ENCODE data around the gene ARL2BP. TPM values are rescaled to one million over a fixed set of nuclear protein-coding genes. Genes with fewer than 3 reads are reported as not detected.
A peak's percentile ranks its signal among the peaks of the same experiment; 100 is the strongest.

Gene ARL2BP
- total RNA-seq, 4 donors from 2014 or later = 48.8 to 67.3 (median 65.0) TPM

DNA sequence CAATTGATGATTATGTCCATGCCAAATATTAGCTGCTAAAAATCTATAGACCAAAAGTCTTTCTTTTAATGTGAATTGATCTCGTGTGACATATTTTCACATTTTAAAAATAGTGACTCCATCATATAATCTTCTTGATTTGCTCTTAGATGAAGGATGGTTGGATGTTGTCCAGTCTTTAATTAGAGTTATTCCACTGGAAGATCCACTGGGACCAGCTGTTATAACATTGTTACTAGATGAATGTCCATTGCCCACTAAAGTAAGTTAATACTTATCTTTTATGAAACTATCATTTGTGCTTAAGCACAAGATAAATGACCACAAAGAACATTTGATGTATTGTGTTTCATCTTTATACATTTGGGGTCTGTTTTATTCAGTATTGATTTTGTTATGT is 36.1 kb upstream of the ARL2BP start:
- DNase-seq (ENCODE audit: low spot score) = no peak
- ATAC-seq (ENCODE audit: low FRiP score) = no peak
- no peak for TF ChIP-seq CTCF (IDR thresholded peaks at IDR 0.05)

- ATAC-seq (ENCODE audit: low FRiP score) = no peak
- DNase-seq (ENCODE audit: low spot score) = no peak
- TF ChIP-seq CTCF (IDR thresholded peaks at IDR 0.05) = no peak
Observed at GRCh38 chr16:57209780-57210179, 35.3 kb upstream of the ARL2BP start.

DNA sequence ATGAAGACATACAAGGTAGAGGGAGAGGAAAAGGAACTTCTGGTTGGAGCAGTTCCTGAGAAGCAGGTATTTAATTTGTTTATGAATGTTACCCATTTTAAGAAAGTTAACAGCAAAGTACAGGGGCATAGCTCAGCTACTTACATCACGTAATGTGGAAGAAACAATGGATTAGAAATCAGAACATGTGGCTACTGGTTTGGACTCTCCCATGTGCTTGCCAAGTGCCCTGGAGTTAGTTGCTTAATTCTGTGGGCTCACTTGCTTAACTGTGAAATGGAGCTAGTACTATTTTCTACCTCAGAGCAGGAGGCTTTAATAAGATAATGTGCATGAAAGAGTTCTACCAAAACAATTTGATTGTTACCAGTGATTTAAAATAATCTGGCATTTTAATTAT is 31.6 kb upstream of the ARL2BP start:
- no peak for TF ChIP-seq CTCF (IDR thresholded peaks at IDR 0.05)
- DNase-seq (ENCODE audit: low spot score) (no peak), ATAC-seq (ENCODE audit: low FRiP score) (no peak)

DNA sequence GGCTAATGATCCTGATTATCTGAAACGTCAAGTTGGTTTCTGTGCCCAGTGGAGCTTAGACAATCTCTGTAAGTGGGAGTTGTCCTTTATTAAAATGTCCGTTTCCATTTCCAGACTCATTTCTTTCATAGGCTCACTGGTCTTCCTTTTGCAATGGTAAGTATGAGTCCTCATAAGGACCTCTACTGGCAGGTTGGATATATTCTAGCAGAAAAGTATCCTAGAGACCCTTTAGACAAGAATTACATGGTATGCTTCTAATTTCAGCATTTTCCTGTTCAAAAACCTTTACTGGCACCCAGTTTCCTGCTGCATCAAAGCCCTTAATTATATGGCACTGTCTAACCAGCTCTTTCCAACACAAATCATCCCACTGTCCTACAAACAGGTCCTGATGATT is 28.1 kb upstream of the ARL2BP start:
- ATAC-seq (ENCODE audit: low FRiP score) (no peak), DNase-seq (ENCODE audit: low spot score) (no peak)
- TF ChIP-seq CTCF (IDR thresholded peaks at IDR 0.05) = no peak

GRCh38 chr16:57223057-57223456 is 22.0 kb upstream of the ARL2BP start:
- DNase-seq (ENCODE audit: low spot score) (no peak), ATAC-seq (ENCODE audit: low FRiP score) (no peak)
- TF ChIP-seq CTCF (IDR thresholded peaks at IDR 0.05) = no peak

DNA sequence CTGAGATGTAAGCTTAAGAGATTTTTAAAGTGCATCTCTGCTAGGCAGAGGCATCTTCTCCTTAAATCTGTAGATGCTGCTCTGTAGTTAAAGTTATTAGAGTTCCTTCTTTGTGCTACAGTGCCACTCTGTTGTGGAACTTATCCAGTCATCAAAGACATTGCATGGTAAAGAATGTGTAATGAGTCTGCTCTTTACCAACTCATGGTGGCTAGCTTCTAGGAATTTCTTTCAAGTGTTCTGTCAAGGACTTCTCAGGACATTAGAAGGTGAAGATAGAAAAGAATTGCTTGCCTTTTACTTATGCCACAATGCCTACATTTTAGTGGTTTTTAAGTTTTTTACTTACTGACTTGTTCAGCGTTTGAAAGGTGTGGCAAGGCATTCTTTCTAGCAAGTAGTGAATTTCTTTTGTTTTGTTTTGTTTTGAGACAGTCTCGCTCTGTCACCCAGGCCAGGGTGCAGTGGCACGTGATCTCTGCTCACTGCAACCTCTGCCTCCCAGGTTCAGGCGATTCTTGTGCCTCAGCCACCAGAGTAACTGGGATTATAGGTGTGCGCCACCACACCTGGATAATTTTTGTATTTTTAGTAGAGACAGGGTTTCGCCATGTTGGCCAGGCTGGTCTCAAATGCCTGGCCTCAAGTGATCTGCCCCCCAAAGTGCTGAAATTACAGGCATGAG is 20.3 kb upstream of the ARL2BP start:
- DNase-seq (ENCODE audit: low spot score) (no peak), ATAC-seq (ENCODE audit: low FRiP score) (no peak)
- TF ChIP-seq CTCF (IDR thresholded peaks at IDR 0.05) = no peak

DNA sequence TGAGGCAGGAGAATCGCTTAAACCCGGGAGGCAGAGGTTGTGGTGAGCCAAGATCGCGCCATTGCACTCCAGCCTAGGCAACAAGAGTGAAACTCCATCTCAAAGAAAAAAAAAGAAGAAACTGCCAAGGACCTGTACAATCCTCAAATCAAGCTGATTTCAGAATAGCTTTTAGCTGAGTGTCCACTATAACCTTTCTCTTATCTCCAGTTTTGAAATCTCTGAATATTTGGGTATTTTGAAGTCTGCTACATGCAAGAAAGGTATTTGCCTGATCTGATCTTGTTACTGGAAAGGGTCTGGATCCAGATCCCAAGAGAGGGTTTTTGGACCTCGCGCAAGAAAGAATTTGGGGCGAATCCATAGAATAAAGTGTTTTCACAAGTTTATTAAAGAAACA is 19.1 kb upstream of the ARL2BP start:
- no peak for TF ChIP-seq CTCF (IDR thresholded peaks at IDR 0.05)

More for the DNA sequence above, 19.1 kb upstream of the ARL2BP start:
- no peak for DNase-seq (ENCODE audit: low spot score)
- ATAC-seq (ENCODE audit: low FRiP score) = peak; percentile 75

All from omental fat pad (tissue), 4 donors.